ENCODE data around the gene DCAF11. TPM values are rescaled to one million over a fixed set of nuclear protein-coding genes. Genes with fewer than 3 reads are reported as not detected.

Gene DCAF11
- total RNA-seq, 1 donor from 2014 or later = 64.9 TPM

- Histone ChIP-seq H3K27me3 (ENCODE audit: low read depth) (no peaks in the 10 kb centered on the region), H3K4me3 (no peak overlapping the region), H3K4me1 (peaks cover 24% of the 10 kb centered on the region), H3K36me3 (peaks cover 17% of the 10 kb centered on the region), H3K27ac (no peak overlapping the region), H3K9me3 (no peaks in the 10 kb centered on the region)
- TF ChIP-seq CTCF (IDR thresholded peaks at IDR 0.05) = no peak
- ATAC-seq (no peak), DNase-seq (no peak)
- intact Hi-C loops (cut with DNase I) = no loop called here
Observed at GRCh38 chr14:24106672-24107271, 7.8 kb upstream of the DCAF11 start.

- peaks cover 5% of the 10 kb centered on the region for H3K36me3 ChIP-seq
- no peak overlapping the region for H3K4me3 ChIP-seq
- intact Hi-C loops (cut with DNase I) = no loop called here
- no peaks in the 10 kb centered on the region for H3K27me3 ChIP-seq (ENCODE audit: low read depth)
- DNase-seq (no peak), ATAC-seq (no peak)
- TF ChIP-seq CTCF (IDR thresholded peaks at IDR 0.05) = no peak
- H3K27ac ChIP-seq = peak overlapping the region; percentile 61
- peaks cover 27% of the 10 kb centered on the region for H3K4me1 ChIP-seq
- H3K9me3 ChIP-seq = no peaks in the 10 kb centered on the region
Observed at GRCh38 chr14:24108336-24108874, 6.2 kb upstream of the DCAF11 start.

- ATAC-seq (no peak), DNase-seq (peak; percentile 59)
- Histone ChIP-seq H3K4me3 (no peak overlapping the region), H3K27me3 (ENCODE audit: low read depth) (no peaks in the 10 kb centered on the region), H3K27ac (peak overlapping the region; percentile 61), H3K9me3 (no peaks in the 10 kb centered on the region), H3K4me1 (peaks cover 27% of the 10 kb centered on the region), H3K36me3 (no peaks in the 10 kb centered on the region)
- intact Hi-C loops (cut with DNase I) = no loop called here
- no peak for TF ChIP-seq CTCF (IDR thresholded peaks at IDR 0.05)
Observed at GRCh38 chr14:24110060-24110459, 4.5 kb upstream of the DCAF11 start.

- H3K36me3 ChIP-seq = no peaks in the 10 kb centered on the region
- peaks cover 30% of the 10 kb centered on the region for H3K4me1 ChIP-seq
- H3K4me3 ChIP-seq = no peak overlapping the region
- H3K27me3 ChIP-seq (ENCODE audit: low read depth) = no peaks in the 10 kb centered on the region
- intact Hi-C loops (cut with DNase I) = no loop called here
- TF ChIP-seq CTCF (IDR thresholded peaks at IDR 0.05) = no peak
- ATAC-seq = no peak
- no peak overlapping the region for H3K27ac ChIP-seq
- no peaks in the 10 kb centered on the region for H3K9me3 ChIP-seq
- DNase-seq = no peak
Observed at GRCh38 chr14:24110523-24110922, 4.1 kb upstream of the DCAF11 start.

GRCh38 chr14:24113379-24113800, 1.2 kb upstream of the DCAF11 start:
- Histone ChIP-seq H3K9me3 (no peaks in the 10 kb centered on the region), H3K4me3 (peak overlapping the region; percentile 77), H3K27ac (peak overlapping the region; percentile 97), H3K36me3 (peaks cover 19% of the 10 kb centered on the region), H3K4me1 (peaks cover 40% of the 10 kb centered on the region), H3K27me3 (ENCODE audit: low read depth) (no peaks in the 10 kb centered on the region)
- no peak for TF ChIP-seq CTCF (IDR thresholded peaks at IDR 0.05)
- intact Hi-C loops (cut with DNase I) = no loop called here
- ATAC-seq = peak in 1 of 2 donors; percentile 0
- DNase-seq = no peak
